Endothelial cell of umbilical vein (primary cell): ENCODE results near the gene STK24. TPM values are rescaled to one million over a fixed set of nuclear protein-coding genes. Genes with fewer than 3 reads are reported as not detected.

Source experiments
- BruUV-seq: library from RNA; stranded (reverse); fragments of 400-500 nt; replicated peaks from 2 replicates; lab custom pipeline; 2021; lab: Mats Ljungman, UMichigan
- CTCF ChIA-PET: fragments of 300-600, 350-600 bp; sonication (Branson Sonifier 250); formaldehyde crosslinking; loops from one replicate; lab custom pipeline; 2021; ENCODE audit warnings: antibody characterized with exemption, inconsistent platforms; lab: Charles Lee
- POLR2A ChIA-PET: fragments of 300-600, 350-600 bp; sonication (Branson Sonifier 250); formaldehyde crosslinking; loops from one replicate; lab custom pipeline; 2021; ENCODE audit warnings: antibody characterized with exemption, inconsistent platforms; lab: Charles Lee
- DNase-seq: peaks from one replicate; pipeline ENCODE4 v3.0.0-alpha.2; 2011; ENCODE audit warnings: low read depth, low spot score
- FAIRE-seq: peaks from 2 replicates; lab custom pipeline; 2011; peaks lifted over from hg19 to GRCh38; lab: Jason Lieb, UNC
- H2AFZ ChIP-seq: 2 replicates; pipeline ENCODE4 v1.6.0; 2012; ENCODE audit warnings: low read depth, low read length, control low read depth, inconsistent platforms
- H3K27ac ChIP-seq: 2 replicates; pipeline ENCODE4 v1.5.1; 2011; ENCODE audit warnings: low read depth, mild to moderate bottlenecking, control low read depth, low read length, moderate library complexity; ENCODE audit not compliant: insufficient read depth
- H3K27me3 ChIP-seq, 2 experiments: 2 replicates each; pipeline versions ENCODE4 v1.6.0 to v1.6.1; 2011; ENCODE audit warnings: low read length in 2 of 2, mixed read lengths in 1 of 2; ENCODE audit not compliant: control insufficient read depth in 2 of 2, insufficient read depth in 2 of 2
- H3K36me3 ChIP-seq, 2 experiments: 2 replicates in 1 of 2; 3 replicates in 1 of 2; pipeline ENCODE4 v1.5.1; 2011; ENCODE audit warnings: low read length in 2 of 2, mild to moderate bottlenecking in 1 of 2, moderate library complexity in 1 of 2; ENCODE audit not compliant: control insufficient read depth in 2 of 2, insufficient read depth in 2 of 2; ENCODE audit errors: extremely low read depth in 1 of 2
- H3K4me1 ChIP-seq: 3 replicates; pipeline ENCODE4 v1.5.1; 2011; ENCODE audit warnings: mild to moderate bottlenecking, low read length; ENCODE audit not compliant: control insufficient read depth, insufficient read depth; ENCODE audit errors: extremely low read depth
- H3K4me2 ChIP-seq: 2 replicates; pipeline ENCODE4 v1.6.1; 2011; ENCODE audit warnings: low read length, control low read depth, mixed read lengths; ENCODE audit not compliant: insufficient read depth
- H3K4me3 ChIP-seq, 3 experiments: fragments of 200-600 bp in 1 of 3; sonication (generic), shearing (Covaris generic) in 1 of 3; replicated peaks in 1 of 3; 2 replicates each; pipeline ENCODE4 v1.5.1; 2011 to 2016; ENCODE audit warnings: control low read depth in 3 of 3, low read length in 3 of 3, mild to moderate bottlenecking in 2 of 3, inconsistent platforms in 1 of 3, low read depth in 1 of 3, moderate library complexity in 1 of 3; ENCODE audit not compliant: insufficient read depth in 1 of 3
- H3K79me2 ChIP-seq: 2 replicates; pipeline ENCODE4 v1.6.0; 2012; ENCODE audit warnings: low read length, inconsistent platforms; ENCODE audit not compliant: control insufficient read depth, insufficient read depth
- H3K9ac ChIP-seq: replicated peaks from 2 replicates; pipeline ENCODE3; 2011; ENCODE audit warnings: low read length, control low read depth; ENCODE audit not compliant: insufficient read depth; ENCODE audit errors: extremely low read depth
- H3K9me1 ChIP-seq: replicated peaks from 3 replicates; pipeline ENCODE4 v1.6.0; 2011; ENCODE audit warnings: mild to moderate bottlenecking, low read length; ENCODE audit not compliant: control insufficient read depth, insufficient read depth; ENCODE audit errors: extremely low read depth
- H3K9me3 ChIP-seq: replicated peaks from 2 replicates; pipeline ENCODE4 v1.5.1; 2012; ENCODE audit warnings: low read length, inconsistent platforms; ENCODE audit not compliant: control insufficient read depth, insufficient read depth
- H4K20me1 ChIP-seq: replicated peaks from 2 replicates; pipeline ENCODE3; 2011; ENCODE audit warnings: mild to moderate bottlenecking, low read length; ENCODE audit not compliant: control insufficient read depth, insufficient read depth; ENCODE audit errors: extremely low read depth
- CTCF ChIP-seq, 2 donors: IDR thresholded peaks; 1 replicate in 1 of 2; 2 replicates in 1 of 2; pipeline ENCODE4 v1.5.1; 2011; ENCODE audit warnings: low read length in 2 of 2, mild to moderate bottlenecking in 2 of 2, moderate library complexity in 2 of 2, control low read depth in 1 of 2, inconsistent platforms in 1 of 2, low read depth in 1 of 2; ENCODE audit not compliant: insufficient read depth in 1 of 2; ENCODE audit errors: extremely low read depth in 1 of 2
- EZH2 ChIP-seq: IDR thresholded peaks from 2 replicates; pipeline ENCODE4 v1.6.1; 2012; ENCODE audit warnings: borderline replicate concordance, low read depth, mild to moderate bottlenecking, moderate library complexity, low read length, inconsistent platforms; ENCODE audit not compliant: severe bottlenecking
- FOS ChIP-seq: IDR thresholded peaks from 2 replicates; pipeline ENCODE4 v1.6.1; 2011; ENCODE audit warnings: mild to moderate bottlenecking, low read length, moderate library complexity, borderline replicate concordance; ENCODE audit not compliant: insufficient read depth
- GATA2 ChIP-seq: IDR thresholded peaks from 2 replicates; pipeline ENCODE4 v1.7.0; 2011; ENCODE audit warnings: low read depth, mild to moderate bottlenecking, moderate library complexity, mixed read lengths, low read length; ENCODE audit not compliant: insufficient read length, insufficient read depth
- JUN ChIP-seq: IDR thresholded peaks from 2 replicates; pipeline ENCODE4 v1.6.1; 2011; ENCODE audit warnings: borderline replicate concordance, low read depth; ENCODE audit not compliant: insufficient read length, insufficient read depth
- MAX ChIP-seq: IDR thresholded peaks from 2 replicates; pipeline ENCODE4 v1.6.1; 2011; ENCODE audit not compliant: insufficient read depth, insufficient read length
- MYC ChIP-seq: IDR thresholded peaks from one replicate; pipeline ENCODE4 v1.6.1; 2011; ENCODE audit warnings: mild to moderate bottlenecking, low read depth, low read length
- POLR2A ChIP-seq: IDR thresholded peaks from 2 replicates; pipeline ENCODE4 v1.6.1; 2012; ENCODE audit warnings: low read depth, mild to moderate bottlenecking, control low read depth, low read length
- POLR2AphosphoS5 ChIP-seq: IDR thresholded peaks from 2 replicates; pipeline ENCODE4 v1.6.1; 2012; ENCODE audit warnings: low read depth, mild to moderate bottlenecking, control low read depth, low read length, moderate library complexity; ENCODE audit not compliant: insufficient read depth
- dilution Hi-C: fragments of 300-500 bp; cut with MboI; formaldehyde crosslinking; loops from one replicate; pipeline ENCODE4 v1.15.0; 2019; ENCODE audit warnings: low sequenced_read_pairs; ENCODE audit not compliant: extremely low pct_ligation_motif_present
- intact Hi-C: fragments of 100-400 bp; cut with micrococcal nuclease; formaldehyde crosslinking; loops from one replicate; pipeline ENCODE4 v1.10.0; 2022
- polyA plus RNA-seq, 4 experiments: library from polyadenylated mRNA; depleted of rRNA in 3 of 4; stranded (reverse) in 3 of 4; unstranded in 1 of 4; fragments of >200 nt; gene quantifications; 2 replicates each; pipeline versions ENCODE4 v1.2.1 to v1.2.3, GENCODE V29; 2011 to 2012; ENCODE audit warnings: missing spikeins in 1 of 4
- total RNA-seq: library from RNA; stranded (reverse); gene quantifications from 2 replicates; pipeline ENCODE4 v1.2.3, GENCODE V29; 2021

STK24 gene
- total and polyA plus RNA-seq, 2 donors (not counting 3 experiments of a cell fraction or from before 2014, with no cell fraction given): 43.3 to 100 TPM

GRCh38 chr13:98540476-98540875 lies 36.4 kb downstream of the STK24 start:
- no peaks in the 10 kb centered on the region for H3K9me3 ChIP-seq
- no peak overlapping the region for H3K27ac ChIP-seq
- DNase-seq: no peak
- peaks cover 98% of the 10 kb centered on the region for H3K79me2 ChIP-seq
- POLR2A ChIA-PET: interaction anchor here (0.6 to 1.1 kb wide), 4 partner anchors 10 to 56 kb away, joined by 3 to 8 read pairs (median 3); no protein-coding TSS in a partner anchor
- no peak overlapping the region for H3K4me2 ChIP-seq
- peaks cover 15% of the 10 kb centered on the region for H3K4me1 ChIP-seq
- no peak overlapping the region for H3K4me3 ChIP-seq
- H3K9me1 ChIP-seq: no peaks in the 10 kb centered on the region
- H2AFZ ChIP-seq: no peak overlapping the region
- intact Hi-C loops: no loop called here
- peaks cover 0 to 2% of the 10 kb centered on the region in 2 experiments for H3K36me3 ChIP-seq
- CTCF ChIA-PET: interaction anchor here (0.7 to 2.4 kb wide), 11 partner anchors 9 to 133 kb away, joined by 3 to 13 read pairs (median 5); no protein-coding TSS in a partner anchor
- H3K9ac ChIP-seq: no peak overlapping the region
- no peaks in the 10 kb centered on the region for H3K27me3 ChIP-seq
- BruUV-seq: no TSS peak
- dilution Hi-C loops: no loop called here
- peaks cover 14% of the 10 kb centered on the region for H4K20me1 ChIP-seq
- no peak for FAIRE-seq
- TF ChIP-seq MYC (no peak), FOS (no peak), POLR2AphosphoS5 (no peak), JUN (no peak), MAX (no peak), GATA2 (no peak), POLR2A (no peak), EZH2 (no peak), CTCF (IDR thresholded peaks at IDR 0.05; ENCODE audit: extremely low read depth in 1 of 2, insufficient read depth in 1 of 2, low read depth in 1 of 2, low read length in 2 of 2) (no peak)
